ENCODE data around the gene RNF144A. TPM values are rescaled to one million over a fixed set of nuclear protein-coding genes. Genes with fewer than 3 reads are reported as not detected.

Gene RNF144A
- total RNA-seq, 1 donor from 2014 or later: 23.5 TPM

- TF ChIP-seq CTCF (IDR thresholded peaks at IDR 0.05; ENCODE audit: insufficient read depth, low read length, poor library complexity, severe bottlenecking): no peak
- no peak overlapping the region for H3K4me3 ChIP-seq (ENCODE audit: low read depth, low read length)
- H3K27me3 ChIP-seq (ENCODE audit: control insufficient read depth, insufficient read depth, low read length): no peaks in the 10 kb centered on the region
- no peak for DNase-seq (ENCODE audit: low read depth)
- H3K36me3 ChIP-seq (ENCODE audit: control insufficient read depth, insufficient read depth, low read length): no peaks in the 10 kb centered on the region
Observed at GRCh38 chr2:7003895-7004294, 86.7 kb downstream of the RNF144A start.

- H3K27me3 ChIP-seq (ENCODE audit: control insufficient read depth, insufficient read depth, low read length): no peaks in the 10 kb centered on the region
- H3K36me3 ChIP-seq (ENCODE audit: control insufficient read depth, insufficient read depth, low read length): no peaks in the 10 kb centered on the region
- DNase-seq (ENCODE audit: low read depth): no peak
- no peak for TF ChIP-seq CTCF (IDR thresholded peaks at IDR 0.05; ENCODE audit: insufficient read depth, low read length, poor library complexity, severe bottlenecking)
- no peak overlapping the region for H3K4me3 ChIP-seq (ENCODE audit: low read depth, low read length)
Observed at GRCh38 chr2:7004636-7005035, 87.4 kb downstream of the RNF144A start.

- no peak for TF ChIP-seq CTCF (IDR thresholded peaks at IDR 0.05; ENCODE audit: insufficient read depth, low read length, poor library complexity, severe bottlenecking)
- Histone ChIP-seq H3K27me3 (ENCODE audit: control insufficient read depth, insufficient read depth, low read length) (no peaks in the 10 kb centered on the region), H3K36me3 (ENCODE audit: control insufficient read depth, insufficient read depth, low read length) (no peaks in the 10 kb centered on the region), H3K4me3 (ENCODE audit: low read depth, low read length) (no peak overlapping the region)
- DNase-seq (ENCODE audit: low read depth): no peak
Observed at GRCh38 chr2:7007488-7007845, 90.3 kb downstream of the RNF144A start.

DNA sequence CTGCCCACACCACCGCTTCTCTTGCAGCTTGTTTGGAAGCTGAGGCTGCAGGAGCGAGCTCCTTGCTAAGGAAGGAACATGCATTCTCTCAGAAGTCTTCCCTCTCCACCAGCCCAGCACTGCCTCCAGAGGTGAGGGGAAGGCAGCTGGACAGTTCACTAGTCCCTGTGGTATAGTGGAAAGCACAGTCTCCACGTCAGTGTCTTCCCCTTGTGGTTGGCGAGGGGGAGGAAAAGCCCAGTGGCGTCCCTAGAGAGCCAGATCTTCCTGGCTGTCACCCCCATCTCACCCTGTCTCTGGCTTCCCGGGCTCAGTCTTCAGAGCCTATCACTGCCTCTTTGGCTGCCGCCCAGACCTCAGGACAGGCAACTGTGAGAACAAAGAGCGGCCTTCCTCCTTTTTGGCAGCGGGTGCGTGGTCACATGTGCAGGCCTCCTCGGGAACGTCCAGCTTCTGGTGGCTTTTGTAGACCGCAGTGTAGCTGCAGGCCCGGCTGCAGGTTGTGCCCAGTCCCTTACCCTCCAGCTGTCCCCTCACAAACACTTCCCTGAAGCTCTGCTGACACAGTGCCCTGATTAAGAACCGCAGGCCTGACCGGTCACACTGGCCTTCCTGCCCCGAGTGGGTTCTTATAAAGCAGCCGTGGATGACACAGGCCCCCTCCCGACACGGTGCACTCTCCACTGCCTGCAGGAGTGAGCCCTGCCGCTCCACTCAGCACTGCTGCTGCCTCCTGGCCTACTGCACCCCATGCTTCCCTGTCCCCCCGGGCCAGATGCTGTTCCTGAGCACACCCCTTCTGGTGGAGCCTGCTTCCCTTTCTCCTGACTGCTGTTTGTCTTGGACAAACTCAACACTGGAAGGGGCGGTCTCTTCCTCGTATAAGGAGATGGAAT is 90.9 kb downstream of the RNF144A start:
- no peaks in the 10 kb centered on the region for H3K36me3 ChIP-seq (ENCODE audit: control insufficient read depth, insufficient read depth, low read length)

GRCh38 chr2:7009207-7009911 is 92.1 kb downstream of the RNF144A start:
- TF ChIP-seq CTCF (IDR thresholded peaks at IDR 0.05; ENCODE audit: insufficient read depth, low read length, poor library complexity, severe bottlenecking): no peak
- DNase-seq (ENCODE audit: low read depth): no peak
- Histone ChIP-seq H3K27me3 (ENCODE audit: control insufficient read depth, insufficient read depth, low read length) (no peaks in the 10 kb centered on the region), H3K4me3 (ENCODE audit: low read depth, low read length) (no peak overlapping the region), H3K36me3 (ENCODE audit: control insufficient read depth, insufficient read depth, low read length) (no peaks in the 10 kb centered on the region)

More for the DNA sequence above, 90.9 kb downstream of the RNF144A start:
- DNase-seq (ENCODE audit: low read depth): no peak
- no peak overlapping the region for H3K4me3 ChIP-seq (ENCODE audit: low read depth, low read length)
- H3K27me3 ChIP-seq (ENCODE audit: control insufficient read depth, insufficient read depth, low read length): no peaks in the 10 kb centered on the region
- no peak for TF ChIP-seq CTCF (IDR thresholded peaks at IDR 0.05; ENCODE audit: insufficient read depth, low read length, poor library complexity, severe bottlenecking)
